ENCODE measurements around the gene OSBP2.

- TF ChIP-seq ZNF565 (CRISPR knock-in tag; conservative IDR thresholded peaks at IDR 0.05; ENCODE audit: low read depth) (no peak), TOX (CRISPR knock-in tag; IDR thresholded peaks at IDR 0.05; ENCODE audit: borderline replicate concordance) (no peak), PPARA (CRISPR knock-in tag; IDR thresholded peaks at IDR 0.05; ENCODE audit: borderline replicate concordance) (no peak), OSR1 (CRISPR knock-in tag; IDR thresholded peaks at IDR 0.05) (no peak), ZNF8 (CRISPR knock-in tag; IDR thresholded peaks at IDR 0.05) (no peak), BACH2 (CRISPR knock-in tag; IDR thresholded peaks at IDR 0.05; ENCODE audit: borderline replicate concordance) (no peak), PATZ1 (CRISPR knock-in tag; IDR thresholded peaks at IDR 0.05; ENCODE audit: borderline replicate concordance) (no peak), ESRRG (CRISPR knock-in tag; IDR thresholded peaks at IDR 0.05) (no peak), TCF4 (CRISPR knock-in tag; IDR thresholded peaks at IDR 0.05; ENCODE audit: borderline replicate concordance) (no peak), ZFP30 (CRISPR knock-in tag; IDR thresholded peaks at IDR 0.05) (no peak), ZFP3 (CRISPR knock-in tag; IDR thresholded peaks at IDR 0.05) (no peak), RARB (CRISPR knock-in tag; IDR thresholded peaks at IDR 0.05) (no peak)
These were observed 12.8 kb upstream of the OSBP2 start for GRCh38 chr22:30681831-30682230.

All from SK-N-SH treated with all-trans-retinoic acid at 6 μM for 48 hours (cell line).